Measurements from ENCODE around the gene MET.

Gene MET

GRCh38 chr7:116828281-116828680 is 156.3 kb downstream of the MET start:
- H3K4me2 ChIP-seq (ENCODE audit: low read length), result no peak overlapping the region
- H3K4me1 ChIP-seq (ENCODE audit: control insufficient read depth, insufficient read depth, low read length), result no peaks in the 10 kb centered on the region
- no peaks in the 10 kb centered on the region for H3K27me3 ChIP-seq (ENCODE audit: control insufficient read depth, insufficient read depth, low read length)
- H3K4me3 ChIP-seq (ENCODE audit: low read length), result no peak overlapping the region
- H3K9me3 ChIP-seq (replicated peaks; ENCODE audit: low read length), result no peaks in the 10 kb centered on the region
- no peak overlapping the region for H3K9ac ChIP-seq (ENCODE audit: low read depth, low read length)
- H3K36me3 ChIP-seq (ENCODE audit: insufficient read depth, low read length), result no peaks in the 10 kb centered on the region

GRCh38 chr7:116829041-116829440 is 157.0 kb downstream of the MET start:
- H3K36me3 ChIP-seq (ENCODE audit: insufficient read depth, low read length), result no peaks in the 10 kb centered on the region
- no peaks in the 10 kb centered on the region for H3K4me1 ChIP-seq (ENCODE audit: control insufficient read depth, insufficient read depth, low read length)
- no peak overlapping the region for H3K4me3 ChIP-seq (ENCODE audit: low read length)
- H3K9me3 ChIP-seq (replicated peaks; ENCODE audit: low read length), result no peaks in the 10 kb centered on the region
- H3K27me3 ChIP-seq (ENCODE audit: control insufficient read depth, insufficient read depth, low read length), result no peaks in the 10 kb centered on the region
- no peak overlapping the region for H3K9ac ChIP-seq (ENCODE audit: low read depth, low read length)
- H3K4me2 ChIP-seq (ENCODE audit: low read length), result no peak overlapping the region

- H3K9ac ChIP-seq (ENCODE audit: low read depth, low read length), result no peak overlapping the region
- H3K4me1 ChIP-seq (ENCODE audit: control insufficient read depth, insufficient read depth, low read length), result no peaks in the 10 kb centered on the region
- no peak overlapping the region for H3K4me2 ChIP-seq (ENCODE audit: low read length)
- H3K27me3 ChIP-seq (ENCODE audit: control insufficient read depth, insufficient read depth, low read length), result no peaks in the 10 kb centered on the region
- no peaks in the 10 kb centered on the region for H3K9me3 ChIP-seq (replicated peaks; ENCODE audit: low read length)
- no peaks in the 10 kb centered on the region for H3K36me3 ChIP-seq (ENCODE audit: insufficient read depth, low read length)
- no peak overlapping the region for H3K4me3 ChIP-seq (ENCODE audit: low read length)
Observed at GRCh38 chr7:116829493-116829892, 157.5 kb downstream of the MET start.

- Histone ChIP-seq H3K4me1 (ENCODE audit: control insufficient read depth, insufficient read depth, low read length) (peaks cover 3% of the 10 kb centered on the region), H3K4me3 (ENCODE audit: low read length) (no peak overlapping the region), H3K36me3 (ENCODE audit: insufficient read depth, low read length) (no peaks in the 10 kb centered on the region), H3K9ac (ENCODE audit: low read depth, low read length) (no peak overlapping the region), H3K4me2 (ENCODE audit: low read length) (no peak overlapping the region), H3K27me3 (ENCODE audit: control insufficient read depth, insufficient read depth, low read length) (no peaks in the 10 kb centered on the region), H3K9me3 (replicated peaks; ENCODE audit: low read length) (no peaks in the 10 kb centered on the region)
Observed at GRCh38 chr7:116832692-116833091, 160.7 kb downstream of the MET start.

- H3K4me3 ChIP-seq (ENCODE audit: low read length), result no peak overlapping the region
- no peak overlapping the region for H3K9ac ChIP-seq (ENCODE audit: low read depth, low read length)
- H3K9me3 ChIP-seq (replicated peaks; ENCODE audit: low read length), result no peaks in the 10 kb centered on the region
- no peaks in the 10 kb centered on the region for H3K27me3 ChIP-seq (ENCODE audit: control insufficient read depth, insufficient read depth, low read length)
- no peak overlapping the region for H3K4me2 ChIP-seq (ENCODE audit: low read length)
- H3K4me1 ChIP-seq (ENCODE audit: control insufficient read depth, insufficient read depth, low read length), result peaks cover 3% of the 10 kb centered on the region
- H3K36me3 ChIP-seq (ENCODE audit: insufficient read depth, low read length), result no peaks in the 10 kb centered on the region
Observed at GRCh38 chr7:116834815-116835504, 163.0 kb downstream of the MET start.

- no peak overlapping the region for H3K9ac ChIP-seq (ENCODE audit: low read depth, low read length)
- no peak overlapping the region for H3K4me2 ChIP-seq (ENCODE audit: low read length)
- H3K4me1 ChIP-seq (ENCODE audit: control insufficient read depth, insufficient read depth, low read length), result peaks cover 3% of the 10 kb centered on the region
- no peak overlapping the region for H3K4me3 ChIP-seq (ENCODE audit: low read length)
- peaks cover 4% of the 10 kb centered on the region for H3K27me3 ChIP-seq (ENCODE audit: control insufficient read depth, insufficient read depth, low read length)
- H3K36me3 ChIP-seq (ENCODE audit: insufficient read depth, low read length), result no peaks in the 10 kb centered on the region
- no peaks in the 10 kb centered on the region for H3K9me3 ChIP-seq (replicated peaks; ENCODE audit: low read length)
Observed at GRCh38 chr7:116836048-116836447, 164.1 kb downstream of the MET start.

GRCh38 chr7:116836911-116837310 is 164.9 kb downstream of the MET start:
- Histone ChIP-seq H3K27me3 (ENCODE audit: control insufficient read depth, insufficient read depth, low read length) (peaks cover 5% of the 10 kb centered on the region), H3K9ac (ENCODE audit: low read depth, low read length) (no peak overlapping the region), H3K36me3 (ENCODE audit: insufficient read depth, low read length) (no peaks in the 10 kb centered on the region), H3K4me2 (ENCODE audit: low read length) (no peak overlapping the region), H3K4me1 (ENCODE audit: control insufficient read depth, insufficient read depth, low read length) (peaks cover 3% of the 10 kb centered on the region), H3K9me3 (replicated peaks; ENCODE audit: low read length) (no peaks in the 10 kb centered on the region), H3K4me3 (ENCODE audit: low read length) (no peak overlapping the region)

GRCh38 chr7:116837586-116837985 is 165.6 kb downstream of the MET start:
- peaks cover 3% of the 10 kb centered on the region for H3K4me1 ChIP-seq (ENCODE audit: control insufficient read depth, insufficient read depth, low read length)
- peaks cover 7% of the 10 kb centered on the region for H3K27me3 ChIP-seq (ENCODE audit: control insufficient read depth, insufficient read depth, low read length)
- no peaks in the 10 kb centered on the region for H3K9me3 ChIP-seq (replicated peaks; ENCODE audit: low read length)
- no peak overlapping the region for H3K9ac ChIP-seq (ENCODE audit: low read depth, low read length)
- H3K4me3 ChIP-seq (ENCODE audit: low read length), result no peak overlapping the region
- H3K36me3 ChIP-seq (ENCODE audit: insufficient read depth, low read length), result no peaks in the 10 kb centered on the region
- H3K4me2 ChIP-seq (ENCODE audit: low read length), result no peak overlapping the region

GRCh38 chr7:116840256-116840655 is 168.3 kb downstream of the MET start:
- H3K4me2 ChIP-seq (ENCODE audit: low read length), result no peak overlapping the region
- no peaks in the 10 kb centered on the region for H3K4me1 ChIP-seq (ENCODE audit: control insufficient read depth, insufficient read depth, low read length)
- H3K4me3 ChIP-seq (ENCODE audit: low read length), result no peak overlapping the region
- no peaks in the 10 kb centered on the region for H3K36me3 ChIP-seq (ENCODE audit: insufficient read depth, low read length)
- peaks cover 21% of the 10 kb centered on the region for H3K27me3 ChIP-seq (ENCODE audit: control insufficient read depth, insufficient read depth, low read length)
- no peaks in the 10 kb centered on the region for H3K9me3 ChIP-seq (replicated peaks; ENCODE audit: low read length)
- H3K9ac ChIP-seq (ENCODE audit: low read depth, low read length), result no peak overlapping the region

GRCh38 chr7:116842371-116842770 is 170.4 kb downstream of the MET start:
- no peaks in the 10 kb centered on the region for H3K9me3 ChIP-seq (replicated peaks; ENCODE audit: low read length)
- peaks cover 21% of the 10 kb centered on the region for H3K27me3 ChIP-seq (ENCODE audit: control insufficient read depth, insufficient read depth, low read length)
- no peaks in the 10 kb centered on the region for H3K36me3 ChIP-seq (ENCODE audit: insufficient read depth, low read length)
- no peak overlapping the region for H3K4me3 ChIP-seq (ENCODE audit: low read length)
- no peak overlapping the region for H3K9ac ChIP-seq (ENCODE audit: low read depth, low read length)
- H3K4me1 ChIP-seq (ENCODE audit: control insufficient read depth, insufficient read depth, low read length), result no peaks in the 10 kb centered on the region
- H3K4me2 ChIP-seq (ENCODE audit: low read length), result no peak overlapping the region

- H3K27me3 ChIP-seq (ENCODE audit: control insufficient read depth, insufficient read depth, low read length), result peaks cover 21% of the 10 kb centered on the region
- no peak overlapping the region for H3K9ac ChIP-seq (ENCODE audit: low read depth, low read length)
- no peaks in the 10 kb centered on the region for H3K9me3 ChIP-seq (replicated peaks; ENCODE audit: low read length)
- no peaks in the 10 kb centered on the region for H3K4me1 ChIP-seq (ENCODE audit: control insufficient read depth, insufficient read depth, low read length)
- no peak overlapping the region for H3K4me2 ChIP-seq (ENCODE audit: low read length)
- no peak overlapping the region for H3K4me3 ChIP-seq (ENCODE audit: low read length)
- H3K36me3 ChIP-seq (ENCODE audit: insufficient read depth, low read length), result no peaks in the 10 kb centered on the region
Observed at GRCh38 chr7:116843378-116843777, 171.4 kb downstream of the MET start.

Measured in skeletal muscle satellite cell (primary cell).